Tibial nerve (tissue), 4 donors: ENCODE data around the gene HEPHL1.

ENCODE experiments used
- EP300 ChIP-seq, 2 donors: sonication (generic); formaldehyde crosslinking; IDR thresholded peaks; one replicate each; pipeline ENCODE4 v1.6.1; 2017; ENCODE audit warnings: antibody characterized with exemption in 2 of 2, mild to moderate bottlenecking in 1 of 2
- POLR2A ChIP-seq, 2 donors: fragments of 450-650 bp; IDR thresholded peaks; one replicate each; pipeline ENCODE4 v1.6.1; 2017; ENCODE audit warnings: antibody characterized with exemption in 2 of 2, mild to moderate bottlenecking in 2 of 2, moderate library complexity in 2 of 2
- TF ChIP-seq, protein P1 (sequence below), 5 experiments: fragments of 200-600 bp in 3 of 5; fragments of 450-650 bp in 2 of 5; sonication (generic) in 3 of 5; IDR thresholded peaks; one replicate each; pipeline ENCODE4 v1.5.1; 2016 to 2019; ENCODE audit warnings: antibody characterized with exemption in 5 of 5, mild to moderate bottlenecking in 3 of 5, moderate library complexity in 2 of 5

DNA sequence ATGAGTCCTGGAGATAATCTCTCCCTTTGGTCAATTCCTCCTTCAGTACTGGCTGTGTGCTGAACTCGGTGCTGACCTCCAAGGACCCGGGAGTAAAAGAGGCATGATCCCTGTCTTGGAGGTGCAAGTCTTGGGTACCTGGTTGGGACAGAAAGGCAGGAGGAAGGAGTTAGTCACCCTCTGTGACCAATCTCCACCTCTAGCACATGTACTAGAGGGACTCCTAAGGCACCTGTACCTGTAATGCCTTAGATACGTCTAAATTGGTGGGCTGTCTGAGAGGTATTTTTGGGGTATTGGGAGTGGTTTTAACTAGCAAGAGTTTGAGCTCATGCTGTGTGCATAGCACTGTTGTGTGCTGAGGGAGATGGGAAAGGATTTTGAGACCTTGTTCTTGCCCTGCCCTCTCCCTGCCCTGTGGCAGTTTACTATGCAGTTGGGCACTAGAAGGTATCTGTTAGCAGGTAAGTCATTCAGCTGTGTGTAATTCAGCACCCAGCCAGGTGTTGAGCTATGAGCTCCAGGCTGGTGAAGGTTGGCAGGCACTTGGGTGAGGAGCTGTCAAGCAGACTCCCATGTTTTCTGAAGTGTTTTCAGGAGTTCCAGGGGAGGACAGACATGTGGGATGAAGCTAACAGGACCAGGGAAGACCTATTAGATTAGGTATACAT, 110.0 kb downstream of the HEPHL1 start:
- TF ChIP-seq, protein P1, sequence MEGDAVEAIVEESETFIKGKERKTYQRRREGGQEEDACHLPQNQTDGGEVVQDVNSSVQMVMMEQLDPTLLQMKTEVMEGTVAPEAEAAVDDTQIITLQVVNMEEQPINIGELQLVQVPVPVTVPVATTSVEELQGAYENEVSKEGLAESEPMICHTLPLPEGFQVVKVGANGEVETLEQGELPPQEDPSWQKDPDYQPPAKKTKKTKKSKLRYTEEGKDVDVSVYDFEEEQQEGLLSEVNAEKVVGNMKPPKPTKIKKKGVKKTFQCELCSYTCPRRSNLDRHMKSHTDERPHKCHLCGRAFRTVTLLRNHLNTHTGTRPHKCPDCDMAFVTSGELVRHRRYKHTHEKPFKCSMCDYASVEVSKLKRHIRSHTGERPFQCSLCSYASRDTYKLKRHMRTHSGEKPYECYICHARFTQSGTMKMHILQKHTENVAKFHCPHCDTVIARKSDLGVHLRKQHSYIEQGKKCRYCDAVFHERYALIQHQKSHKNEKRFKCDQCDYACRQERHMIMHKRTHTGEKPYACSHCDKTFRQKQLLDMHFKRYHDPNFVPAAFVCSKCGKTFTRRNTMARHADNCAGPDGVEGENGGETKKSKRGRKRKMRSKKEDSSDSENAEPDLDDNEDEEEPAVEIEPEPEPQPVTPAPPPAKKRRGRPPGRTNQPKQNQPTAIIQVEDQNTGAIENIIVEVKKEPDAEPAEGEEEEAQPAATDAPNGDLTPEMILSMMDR (IDR thresholded peaks at IDR 0.05): no peak
- TF ChIP-seq POLR2A (IDR thresholded peaks at IDR 0.05) (no peak), EP300 (IDR thresholded peaks at IDR 0.05) (no peak)
